Vagina (tissue), 2 donors: ENCODE measurements around the gene TPD52L1.

ENCODE experiments used
- POLR2A ChIP-seq, 2 donors: fragments of 450-650 bp; IDR thresholded peaks; one replicate each; pipeline ENCODE4 v1.6.1; 2017; ENCODE audit warnings: antibody characterized with exemption in 2 of 2, mild to moderate bottlenecking in 2 of 2, moderate library complexity in 2 of 2
- POLR2AphosphoS5 ChIP-seq, 2 donors: sonication (generic); formaldehyde crosslinking; IDR thresholded peaks; one replicate each; pipeline ENCODE4 v1.9.0; 2017; ENCODE audit warnings: antibody characterized with exemption in 2 of 2, mild to moderate bottlenecking in 2 of 2, low read depth in 1 of 2; ENCODE audit not compliant: insufficient read depth in 1 of 2
- TF ChIP-seq, protein P1 (sequence below), 3 experiments: fragments of 450-650 bp in 2 of 3; fragments of 200-600 bp in 1 of 3; sonication (generic) in 1 of 3; IDR thresholded peaks; one replicate each; pipeline ENCODE4 v1.5.1; 2017 to 2019; ENCODE audit warnings: antibody characterized with exemption in 3 of 3, mild to moderate bottlenecking in 2 of 3, moderate library complexity in 2 of 3

GRCh38 chr6:125255201-125255600, 101.6 kb downstream of the TPD52L1 start:
- TF ChIP-seq, protein P1, sequence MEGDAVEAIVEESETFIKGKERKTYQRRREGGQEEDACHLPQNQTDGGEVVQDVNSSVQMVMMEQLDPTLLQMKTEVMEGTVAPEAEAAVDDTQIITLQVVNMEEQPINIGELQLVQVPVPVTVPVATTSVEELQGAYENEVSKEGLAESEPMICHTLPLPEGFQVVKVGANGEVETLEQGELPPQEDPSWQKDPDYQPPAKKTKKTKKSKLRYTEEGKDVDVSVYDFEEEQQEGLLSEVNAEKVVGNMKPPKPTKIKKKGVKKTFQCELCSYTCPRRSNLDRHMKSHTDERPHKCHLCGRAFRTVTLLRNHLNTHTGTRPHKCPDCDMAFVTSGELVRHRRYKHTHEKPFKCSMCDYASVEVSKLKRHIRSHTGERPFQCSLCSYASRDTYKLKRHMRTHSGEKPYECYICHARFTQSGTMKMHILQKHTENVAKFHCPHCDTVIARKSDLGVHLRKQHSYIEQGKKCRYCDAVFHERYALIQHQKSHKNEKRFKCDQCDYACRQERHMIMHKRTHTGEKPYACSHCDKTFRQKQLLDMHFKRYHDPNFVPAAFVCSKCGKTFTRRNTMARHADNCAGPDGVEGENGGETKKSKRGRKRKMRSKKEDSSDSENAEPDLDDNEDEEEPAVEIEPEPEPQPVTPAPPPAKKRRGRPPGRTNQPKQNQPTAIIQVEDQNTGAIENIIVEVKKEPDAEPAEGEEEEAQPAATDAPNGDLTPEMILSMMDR (IDR thresholded peaks at IDR 0.05), result no peak
- no peak for TF ChIP-seq POLR2A (IDR thresholded peaks at IDR 0.05)
- TF ChIP-seq POLR2AphosphoS5 (IDR thresholded peaks at IDR 0.05; ENCODE audit: insufficient read depth in 1 of 2, low read depth in 1 of 2), result no peak
